ENCODE data around the gene FGF14.

FGF14 gene

GRCh38 chr13:101979825-101980224, 422.0 kb downstream of the FGF14 start:
- DNase-seq (ENCODE audit: extremely low read depth, insufficient read length), result no peak
- Histone ChIP-seq H3K4me3 (replicated peaks; ENCODE audit: low read depth, low read length) (no peak overlapping the region), H3K36me3 (ENCODE audit: control insufficient read depth, insufficient read depth, low read length) (no peaks in the 10 kb centered on the region), H3K27me3 (replicated peaks; ENCODE audit: control insufficient read depth, insufficient read depth, low read length) (no peaks in the 10 kb centered on the region)
- TF ChIP-seq CTCF (IDR thresholded peaks at IDR 0.05; ENCODE audit: insufficient read depth, low read length, poor library complexity, severe bottlenecking), result no peak

- no peak for DNase-seq (ENCODE audit: extremely low read depth, insufficient read length)
Observed at GRCh38 chr13:101978552-101979315, 423.1 kb downstream of the FGF14 start.

GRCh38 chr13:101977475-101977874, 424.4 kb downstream of the FGF14 start:
- no peaks in the 10 kb centered on the region for H3K36me3 ChIP-seq (ENCODE audit: control insufficient read depth, insufficient read depth, low read length)
- no peak for DNase-seq (ENCODE audit: extremely low read depth, insufficient read length)
- no peak for TF ChIP-seq CTCF (IDR thresholded peaks at IDR 0.05; ENCODE audit: insufficient read depth, low read length, poor library complexity, severe bottlenecking)
- H3K4me3 ChIP-seq (replicated peaks; ENCODE audit: low read depth, low read length), result no peak overlapping the region
- no peaks in the 10 kb centered on the region for H3K27me3 ChIP-seq (replicated peaks; ENCODE audit: control insufficient read depth, insufficient read depth, low read length)

More at GRCh38 chr13:101978552-101979315, 423.1 kb downstream of the FGF14 start:
- Histone ChIP-seq H3K4me3 (replicated peaks; ENCODE audit: low read depth, low read length) (no peak overlapping the region), H3K27me3 (replicated peaks; ENCODE audit: control insufficient read depth, insufficient read depth, low read length) (no peaks in the 10 kb centered on the region), H3K36me3 (ENCODE audit: control insufficient read depth, insufficient read depth, low read length) (no peaks in the 10 kb centered on the region)
- TF ChIP-seq CTCF (IDR thresholded peaks at IDR 0.05; ENCODE audit: insufficient read depth, low read length, poor library complexity, severe bottlenecking), result no peak

- H3K4me3 ChIP-seq (replicated peaks; ENCODE audit: low read depth, low read length), result no peak overlapping the region
- no peaks in the 10 kb centered on the region for H3K36me3 ChIP-seq (ENCODE audit: control insufficient read depth, insufficient read depth, low read length)
- no peak for DNase-seq (ENCODE audit: extremely low read depth, insufficient read length)
- TF ChIP-seq CTCF (IDR thresholded peaks at IDR 0.05; ENCODE audit: insufficient read depth, low read length, poor library complexity, severe bottlenecking), result no peak
- H3K27me3 ChIP-seq (replicated peaks; ENCODE audit: control insufficient read depth, insufficient read depth, low read length), result no peaks in the 10 kb centered on the region
Observed at GRCh38 chr13:101972191-101972590, 429.7 kb downstream of the FGF14 start.

GRCh38 chr13:101970341-101970740, 431.5 kb downstream of the FGF14 start:
- no peaks in the 10 kb centered on the region for H3K36me3 ChIP-seq (ENCODE audit: control insufficient read depth, insufficient read depth, low read length)
- no peak for TF ChIP-seq CTCF (IDR thresholded peaks at IDR 0.05; ENCODE audit: insufficient read depth, low read length, poor library complexity, severe bottlenecking)
- H3K27me3 ChIP-seq (replicated peaks; ENCODE audit: control insufficient read depth, insufficient read depth, low read length), result no peaks in the 10 kb centered on the region
- DNase-seq (ENCODE audit: extremely low read depth, insufficient read length), result no peak
- no peak overlapping the region for H3K4me3 ChIP-seq (replicated peaks; ENCODE audit: low read depth, low read length)
